ENCODE results near the gene OR5C1.
A peak's percentile ranks its signal among the peaks of the same experiment; 100 is the strongest.
"Not testable (repeated sequence)": the region's sequence is repeated elsewhere in the genome, so short reads cannot be mapped to it uniquely, and the experiment has no call there.

OR5C1 gene

GRCh38 chr9:122808141-122808540 lies 19.4 kb downstream of the OR5C1 start:
- ChIA-PET POLR2A (no interaction called here), CTCF (interaction anchor here (1.0 to 17.8 kb wide), 12 partner anchors 11 to 713 kb away, joined by 3 to 242 read pairs (median 6); no protein-coding TSS in a partner anchor)
- TF ChIP-seq, protein P1, sequence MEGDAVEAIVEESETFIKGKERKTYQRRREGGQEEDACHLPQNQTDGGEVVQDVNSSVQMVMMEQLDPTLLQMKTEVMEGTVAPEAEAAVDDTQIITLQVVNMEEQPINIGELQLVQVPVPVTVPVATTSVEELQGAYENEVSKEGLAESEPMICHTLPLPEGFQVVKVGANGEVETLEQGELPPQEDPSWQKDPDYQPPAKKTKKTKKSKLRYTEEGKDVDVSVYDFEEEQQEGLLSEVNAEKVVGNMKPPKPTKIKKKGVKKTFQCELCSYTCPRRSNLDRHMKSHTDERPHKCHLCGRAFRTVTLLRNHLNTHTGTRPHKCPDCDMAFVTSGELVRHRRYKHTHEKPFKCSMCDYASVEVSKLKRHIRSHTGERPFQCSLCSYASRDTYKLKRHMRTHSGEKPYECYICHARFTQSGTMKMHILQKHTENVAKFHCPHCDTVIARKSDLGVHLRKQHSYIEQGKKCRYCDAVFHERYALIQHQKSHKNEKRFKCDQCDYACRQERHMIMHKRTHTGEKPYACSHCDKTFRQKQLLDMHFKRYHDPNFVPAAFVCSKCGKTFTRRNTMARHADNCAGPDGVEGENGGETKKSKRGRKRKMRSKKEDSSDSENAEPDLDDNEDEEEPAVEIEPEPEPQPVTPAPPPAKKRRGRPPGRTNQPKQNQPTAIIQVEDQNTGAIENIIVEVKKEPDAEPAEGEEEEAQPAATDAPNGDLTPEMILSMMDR (IDR thresholded peaks at IDR 0.05; ENCODE audit: insufficient read depth, low read length, missing control alignments): no peak
- H3K4me3 ChIP-seq (ENCODE audit: low read depth, low read length): no peak overlapping the region
- no peak for DNase-seq (ENCODE audit: low read depth, low spot score)

- DNase-seq (ENCODE audit: low read depth, low spot score); H3K4me3 ChIP-seq (ENCODE audit: low read depth, low read length); POLR2A ChIA-PET: not testable (repeated sequence)
- CTCF ChIA-PET: interaction anchor here (0.8 to 17.8 kb wide), 13 partner anchors 10 to 714 kb away, joined by 3 to 242 read pairs (median 5); no protein-coding TSS in a partner anchor
Observed at GRCh38 chr9:122809261-122809660, 20.5 kb downstream of the OR5C1 start.

GRCh38 chr9:122810306-122810946 lies 21.7 kb downstream of the OR5C1 start:
- ChIA-PET CTCF (interaction anchor here (1.0 to 17.8 kb wide), 22 partner anchors 8 to 712 kb away, joined by 3 to 242 read pairs (median 6); no protein-coding TSS in a partner anchor), POLR2A (no interaction called here)
- DNase-seq (ENCODE audit: low read depth, low spot score): no peak

DNA sequence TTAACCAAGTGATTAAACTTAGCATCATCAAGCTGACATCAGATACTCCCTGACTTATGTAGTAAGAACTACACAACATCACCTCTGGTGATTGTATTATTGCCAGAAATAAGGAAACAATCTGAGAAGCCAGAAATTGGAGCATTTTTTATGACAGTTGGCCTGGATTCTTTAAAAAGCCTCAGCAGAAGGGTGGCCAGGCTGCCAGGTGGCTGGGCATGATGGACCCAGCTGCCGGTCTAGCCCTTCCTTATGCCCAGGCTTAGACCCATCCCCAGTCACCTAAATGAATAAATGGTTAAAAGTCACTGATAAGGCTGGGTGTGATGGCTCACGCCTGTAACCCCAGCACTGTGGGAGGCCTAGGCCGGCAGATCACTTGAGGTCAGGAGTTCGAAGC lies 24.0 kb downstream of the OR5C1 start:
- POLR2A ChIA-PET: no interaction called here
- no peak for DNase-seq (ENCODE audit: low read depth, low spot score)
- CTCF ChIA-PET: interaction anchor here (3.4 to 17.8 kb wide), 3 partner anchors 350 to 714 kb away, joined by 26 to 242 read pairs (median 70); no protein-coding TSS in a partner anchor
- H3K4me3 ChIP-seq (ENCODE audit: low read depth, low read length): no peak overlapping the region
- TF ChIP-seq, protein P1 (IDR thresholded peaks at IDR 0.05; ENCODE audit: insufficient read depth, low read length, missing control alignments): no peak

More at GRCh38 chr9:122810306-122810946, 21.7 kb downstream of the OR5C1 start:
- H3K4me3 ChIP-seq (ENCODE audit: low read depth, low read length): no peak overlapping the region
- TF ChIP-seq, protein P1 (IDR thresholded peaks at IDR 0.05; ENCODE audit: insufficient read depth, low read length, missing control alignments): peak; percentile 65

DNA sequence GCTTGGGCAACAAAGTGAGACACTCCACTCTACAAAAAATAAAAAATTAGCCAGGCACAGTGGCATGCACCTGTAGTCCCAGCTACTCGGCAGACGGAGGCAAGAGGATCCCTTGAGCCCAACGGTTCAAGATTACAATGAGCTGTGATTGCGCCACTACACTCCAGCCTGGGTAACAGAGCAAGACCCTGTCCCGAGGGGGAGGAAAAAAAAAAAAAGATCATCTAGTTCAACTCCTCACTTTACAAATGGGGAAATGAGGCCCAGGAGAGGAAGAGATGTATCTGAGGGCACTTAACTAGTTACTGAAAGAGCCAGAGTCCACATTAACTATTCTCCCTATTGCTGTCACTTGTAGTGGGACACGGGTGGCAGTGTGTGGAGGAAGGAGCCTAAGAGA lies 25.8 kb downstream of the OR5C1 start:
- ChIA-PET CTCF (interaction anchor here (1.0 to 17.8 kb wide), 2 partner anchors 352 to 360 kb away, joined by 6 to 242 read pairs; no protein-coding TSS in a partner anchor), POLR2A (no interaction called here)
- no peak overlapping the region for H3K4me3 ChIP-seq (ENCODE audit: low read depth, low read length)
- TF ChIP-seq, protein P1 (IDR thresholded peaks at IDR 0.05; ENCODE audit: insufficient read depth, low read length, missing control alignments): no peak
- no peak for DNase-seq (ENCODE audit: low read depth, low spot score)

DNA sequence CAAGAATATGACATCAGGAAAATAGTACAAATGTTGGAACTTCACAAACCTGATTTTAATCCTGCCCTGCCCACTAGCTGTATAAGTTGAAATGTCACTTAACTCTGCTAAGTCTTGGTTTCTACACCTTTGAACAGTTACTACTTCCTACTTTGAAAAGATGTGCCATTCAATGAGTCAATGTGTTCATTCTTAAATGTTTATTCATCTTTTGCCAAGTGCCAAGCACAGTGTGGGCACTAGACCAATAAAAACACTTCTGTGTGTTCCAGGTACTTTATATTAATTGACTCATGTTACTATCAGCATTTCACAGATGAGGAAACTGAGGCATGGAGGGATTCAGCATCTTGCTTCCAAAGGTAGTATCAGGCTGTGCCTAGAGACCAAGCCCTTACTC lies 26.8 kb downstream of the OR5C1 start:
- no peak overlapping the region for H3K4me3 ChIP-seq (ENCODE audit: low read depth, low read length)
- CTCF ChIA-PET: interaction anchor here (17.8 kb wide), 1 partner anchor 353 kb away, joined by 242 read pairs; no protein-coding TSS in a partner anchor
- TF ChIP-seq, protein P1 (IDR thresholded peaks at IDR 0.05; ENCODE audit: insufficient read depth, low read length, missing control alignments): no peak
- DNase-seq (ENCODE audit: low read depth, low spot score): no peak
- POLR2A ChIA-PET: no interaction called here
